GM18502 (cell line): ENCODE data around the gene NOS1AP.

Source experiments
- ATAC-seq: cut with Tn5 transposase; IDR thresholded peaks from one replicate; pipeline ENCODE4 v1.9.1; 2021; ENCODE audit warnings: mild to moderate bottlenecking; ENCODE audit not compliant: unreplicated experiment, poor library complexity

Gene NOS1AP

GRCh38 chr1:162281426-162281825, 211.9 kb downstream of the NOS1AP start:
- no peak for ATAC-seq

- no peak for ATAC-seq
These were observed 214.2 kb downstream of the NOS1AP start for GRCh38 chr1:162283657-162284056.

- no peak for ATAC-seq
These were observed 214.9 kb downstream of the NOS1AP start for GRCh38 chr1:162284206-162284955.

- ATAC-seq, result no peak
These were observed 215.7 kb downstream of the NOS1AP start for GRCh38 chr1:162285149-162285561.

- ATAC-seq, result no peak
These were observed 221.5 kb downstream of the NOS1AP start for GRCh38 chr1:162291000-162291399.

- no peak for ATAC-seq
These were observed 222.9 kb downstream of the NOS1AP start for GRCh38 chr1:162292422-162292849.

- no peak for ATAC-seq
These were observed 223.7 kb downstream of the NOS1AP start for GRCh38 chr1:162293073-162293692.

- no peak for ATAC-seq
These were observed 224.5 kb downstream of the NOS1AP start for GRCh38 chr1:162294015-162294414.

GRCh38 chr1:162297208-162297607, 227.7 kb downstream of the NOS1AP start:
- no peak for ATAC-seq

- no peak for ATAC-seq
These were observed 228.8 kb downstream of the NOS1AP start for GRCh38 chr1:162298266-162298665.

GRCh38 chr1:162299018-162299417, 229.5 kb downstream of the NOS1AP start:
- no peak for ATAC-seq

- no peak for ATAC-seq
These were observed 230.8 kb downstream of the NOS1AP start for GRCh38 chr1:162300057-162300917.

- no peak for ATAC-seq
These were observed 232.2 kb downstream of the NOS1AP start for GRCh38 chr1:162301696-162302095.

GRCh38 chr1:162302306-162303003, 233.0 kb downstream of the NOS1AP start:
- ATAC-seq, result no peak

- no peak for ATAC-seq
These were observed 233.5 kb downstream of the NOS1AP start for GRCh38 chr1:162303004-162303344.

- no peak for ATAC-seq
These were observed 235.2 kb downstream of the NOS1AP start for GRCh38 chr1:162304736-162305135.

GRCh38 chr1:162305969-162306368, 236.5 kb downstream of the NOS1AP start:
- ATAC-seq, result no peak

- ATAC-seq, result no peak
These were observed 240.8 kb downstream of the NOS1AP start for GRCh38 chr1:162310337-162310736.

- ATAC-seq, result no peak
These were observed 244.7 kb downstream of the NOS1AP start for GRCh38 chr1:162314206-162314605.

- ATAC-seq, result no peak
These were observed 246.2 kb downstream of the NOS1AP start for GRCh38 chr1:162315673-162316072.
